HL-60 (cell line): ENCODE measurements around the gene GJB2.

Source experiments
- DNase-seq, 2 experiments: peaks; one replicate each; pipeline ENCODE4 v3.0.0-alpha.2; 2010 to 2020; ENCODE audit warnings: low read depth in 1 of 2, low spot score in 1 of 2
- H3K27ac ChIP-seq: fragments of 250-450 bp; sonication (Bioruptor Pico); replicated peaks from 2 replicates; pipeline ENCODE4 v1.5.1; 2020; ENCODE audit warnings: mild to moderate bottlenecking, moderate library complexity
- H3K27me3 ChIP-seq: fragments of 250-450 bp; sonication (Bioruptor Pico); 2 replicates; pipeline ENCODE4 v1.5.1; 2021; ENCODE audit warnings: mild to moderate bottlenecking, moderate library complexity; ENCODE audit not compliant: insufficient read depth, poor library complexity, severe bottlenecking
- H3K4me3 ChIP-seq: replicated peaks from 2 replicates; pipeline ENCODE4 v1.5.1; 2011; ENCODE audit warnings: mild to moderate bottlenecking, control low read depth, low read length; ENCODE audit not compliant: insufficient read depth
- CTCF ChIP-seq: IDR thresholded peaks from one replicate; pipeline ENCODE4 v1.5.1; 2011; ENCODE audit warnings: low read length, control low read depth, inconsistent platforms; ENCODE audit not compliant: insufficient read depth
- GABPA ChIP-seq: IDR thresholded peaks from 2 replicates; pipeline ENCODE4 v1.6.1; 2012; ENCODE audit warnings: low read depth
- POLR2AphosphoS5 ChIP-seq: IDR thresholded peaks from 2 replicates; pipeline ENCODE4 v1.6.1; 2012; ENCODE audit warnings: low read depth
- REST ChIP-seq: IDR thresholded peaks from 2 replicates; pipeline ENCODE4 v1.6.1; 2012; ENCODE audit warnings: low read depth; ENCODE audit not compliant: insufficient replicate concordance
- SPI1 ChIP-seq: IDR thresholded peaks from 2 replicates; pipeline ENCODE4 v1.6.1; 2012; ENCODE audit warnings: low read depth, mild to moderate bottlenecking, borderline replicate concordance

Gene GJB2

GRCh38 chr13:20145521-20145920 is 47.2 kb downstream of the GJB2 start:
- Histone ChIP-seq H3K4me3 (no peak overlapping the region), H3K27me3 (no peaks in the 10 kb centered on the region), H3K27ac (no peak overlapping the region)
- no peak for TF ChIP-seq SPI1
- no peak for DNase-seq

GRCh38 chr13:20144141-20144850 is 48.4 kb downstream of the GJB2 start:
- TF ChIP-seq POLR2AphosphoS5 (no peak), REST (no peak), CTCF (no peak), GABPA (no peak), SPI1 (no peak)
- no peaks in the 10 kb centered on the region for H3K27me3 ChIP-seq
- DNase-seq, result no peak

GRCh38 chr13:20142927-20143480 is 49.7 kb downstream of the GJB2 start:
- DNase-seq, result no peak
- no peak overlapping the region for H3K27ac ChIP-seq
- H3K4me3 ChIP-seq, result no peak overlapping the region
- TF ChIP-seq POLR2AphosphoS5 (no peak), CTCF (no peak), SPI1 (no peak), GABPA (no peak), REST (no peak)
- no peaks in the 10 kb centered on the region for H3K27me3 ChIP-seq

More at GRCh38 chr13:20144141-20144850, 48.4 kb downstream of the GJB2 start:
- Histone ChIP-seq H3K27ac (no peak overlapping the region), H3K4me3 (no peak overlapping the region)

- no peaks in the 10 kb centered on the region for H3K27me3 ChIP-seq
- no peak for TF ChIP-seq REST
- TF ChIP-seq CTCF, result no peak
- no peak for TF ChIP-seq SPI1
Observed at GRCh38 chr13:20142023-20142926, 50.5 kb downstream of the GJB2 start.

More at GRCh38 chr13:20142023-20142926, 50.5 kb downstream of the GJB2 start:
- no peak for DNase-seq
- Histone ChIP-seq H3K4me3 (no peak overlapping the region), H3K27ac (no peak overlapping the region)
